CD4-positive, CD25-positive, alpha-beta regulatory T cell (primary cell): ENCODE data around the gene SPIC. TPM values are rescaled to one million over a fixed set of nuclear protein-coding genes. Genes with fewer than 3 reads are reported as not detected.

ENCODE experiments used
- ATAC-seq, 2 donors: fragments of 150-1000 bp; cut with Tn5 transposase; one replicate each; pipeline ENCODE4 v1.10.0; 2021; ENCODE audit warnings: low read depth in 2 of 2, moderate number of reproducible peaks in 2 of 2, moderate library complexity in 1 of 2
- DNase-seq, 3 donors: peaks; one replicate each; pipeline versions ENCODE4 v3.0.0 to v3.0.0-alpha.2; 2012 to 2022; ENCODE audit warnings: mixed read lengths in 1 of 3
- H3K27ac ChIP-seq: one replicate; pipeline ENCODE4 v1.7.0; 2013; ENCODE audit warnings: mild to moderate bottlenecking, low read length; ENCODE audit not compliant: insufficient read depth, poor library complexity, severe bottlenecking
- H3K27me3 ChIP-seq: one replicate; pipeline ENCODE4 v1.7.0; 2013; ENCODE audit warnings: low read length; ENCODE audit not compliant: control insufficient read depth, insufficient read depth
- H3K36me3 ChIP-seq: one replicate; pipeline ENCODE4 v1.7.0; 2013; ENCODE audit warnings: mild to moderate bottlenecking, low read length, moderate library complexity; ENCODE audit not compliant: control insufficient read depth, insufficient read depth
- H3K4me1 ChIP-seq: 2 replicates; pipeline ENCODE4 v1.7.0; 2013; ENCODE audit warnings: mild to moderate bottlenecking, low read length; ENCODE audit not compliant: insufficient read depth, control insufficient read depth, poor library complexity, severe bottlenecking
- H3K4me3 ChIP-seq: one replicate; pipeline ENCODE4 v1.7.0; 2013; ENCODE audit warnings: low read depth, mild to moderate bottlenecking, low read length, moderate library complexity
- H3K9me3 ChIP-seq, 2 experiments: 1 replicate in 1 of 2; 2 replicates in 1 of 2; pipeline ENCODE4 v1.7.0; 2013; ENCODE audit warnings: low read length in 2 of 2, mild to moderate bottlenecking in 1 of 2, moderate library complexity in 1 of 2; ENCODE audit not compliant: control insufficient read depth in 2 of 2
- H3K27ac Mint-ChIP-seq, 3 donors: one replicate each; pipeline ENCODE4 v1.8.0; 2020 to 2022; ENCODE audit warnings: mild to moderate bottlenecking in 3 of 3, mixed read lengths in 3 of 3, moderate library complexity in 2 of 3
- H3K27me3 Mint-ChIP-seq: one replicate; pipeline ENCODE4 v1.8.0; 2022; ENCODE audit warnings: mild to moderate bottlenecking, mixed read lengths
- H3K36me3 Mint-ChIP-seq: one replicate; pipeline ENCODE4 v1.8.0; 2020; ENCODE audit warnings: mixed read lengths
- H3K4me1 Mint-ChIP-seq, 4 donors: one replicate each; pipeline ENCODE4 v1.8.0; 2020 to 2022; ENCODE audit warnings: mixed read lengths in 4 of 4, mild to moderate bottlenecking in 1 of 4
- H3K4me3 Mint-ChIP-seq, 4 donors: one replicate each; pipeline ENCODE4 v1.8.0; 2020 to 2022; ENCODE audit warnings: mild to moderate bottlenecking in 4 of 4, mixed read lengths in 4 of 4, moderate library complexity in 3 of 4
- H3K9me3 Mint-ChIP-seq, 7 donors: one replicate each; pipeline ENCODE4 v1.8.0; 2020 to 2022; ENCODE audit warnings: mixed read lengths in 7 of 7, mild to moderate bottlenecking in 3 of 7, moderate library complexity in 2 of 7
- polyA plus RNA-seq, 4 donors: library from polyadenylated mRNA; unstranded; fragments of 300-500 nt; fragmentation: Illumina TruSeq; gene quantifications; one replicate each; pipeline ENCODE4 v1.2.3, GENCODE V29; 2021
- total RNA-seq: library from RNA; stranded (reverse); gene quantifications from one replicate; pipeline ENCODE4 v1.2.3, GENCODE V29; 2022

Gene SPIC
- total and polyA plus RNA-seq, 5 donors from 2014 or later = not detected

DNA sequence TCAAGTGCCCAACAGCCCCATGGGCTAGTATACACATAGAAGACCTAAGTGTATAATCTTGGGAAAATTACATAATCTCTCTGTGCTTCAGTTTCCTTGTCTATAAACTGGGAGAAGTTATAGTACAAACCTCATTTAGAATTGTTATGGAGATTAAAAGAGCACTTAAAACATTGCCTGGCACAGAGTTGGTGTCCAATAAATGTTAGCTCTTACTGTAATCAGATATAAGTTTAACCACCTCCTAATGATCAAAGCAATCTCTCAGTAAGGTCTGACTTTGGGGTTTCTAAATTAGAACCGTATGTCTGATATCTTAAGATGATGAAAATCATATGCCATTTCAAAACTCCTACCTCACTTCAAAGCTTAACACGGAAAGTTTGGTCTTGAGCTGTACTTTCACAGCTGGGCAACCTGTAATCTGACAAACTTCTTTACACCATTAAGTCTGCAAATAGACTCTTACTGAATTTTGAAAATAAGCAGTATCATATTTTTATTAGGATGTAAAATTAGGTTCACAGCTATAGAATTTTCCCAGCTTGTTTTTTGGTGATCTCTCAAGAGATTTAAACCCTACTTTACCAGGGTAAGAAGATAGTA, 61.0 kb downstream of the SPIC start:
- DNase-seq (peak in 1 of 3 donors; percentile 1), ATAC-seq (no peak)
- Histone ChIP-seq H3K4me1 (no peaks in the 10 kb centered on the region), H3K36me3 (no peaks in the 10 kb centered on the region), H3K27me3 (peaks cover 5% of the 10 kb centered on the region), H3K9me3 (no peaks in the 10 kb centered on the region), H3K4me3 (no peak overlapping the region), H3K27ac (no peak overlapping the region)
- no peaks in the 10 kb centered on the region for H3K4me1 Mint-ChIP-seq
- no peak overlapping the region for H3K4me3 Mint-ChIP-seq
- H3K9me3 Mint-ChIP-seq = peaks cover 0 to 4% (median 0%) of the 10 kb centered on the region in 7 donors
- no peak overlapping the region for H3K27ac Mint-ChIP-seq
- no peaks in the 10 kb centered on the region for H3K36me3 Mint-ChIP-seq
- no peaks in the 10 kb centered on the region for H3K27me3 Mint-ChIP-seq

Other genes with a start within 250 kb of the SPIC start
- 11.6 TPM for gene UTP20, start 195.2 kb upstream of the SPIC start, total RNA-seq
- gene UTP20, start 195.2 kb upstream of the SPIC start, polyA plus RNA-seq = 1 to 10 TPM; 3.3 to 6.4 (median 4.5) TPM
- gene ARL1, start 67.6 kb upstream of the SPIC start, total RNA-seq = 28.7 TPM
- 10 to 100 TPM; 27.9 to 46.2 (median 30.9) TPM for gene ARL1, start 67.6 kb upstream of the SPIC start, polyA plus RNA-seq
- gene MYBPC1, start 119.6 kb downstream of the SPIC start, total RNA-seq = not detected
- not detected for gene MYBPC1, start 119.6 kb downstream of the SPIC start, polyA plus RNA-seq
- 9.1 TPM for gene CHPT1, start 222.3 kb downstream of the SPIC start, total RNA-seq
- gene CHPT1, start 222.3 kb downstream of the SPIC start, polyA plus RNA-seq = 10 to 100 TPM in 3 of 4 donors, 1 to 10 TPM in 1; 2.8 to 15.3 (median 12.1) TPM